NCI-H524 treated with DMSO at 0.1 percent for 48 hours (cell line): Measurements from ENCODE around the gene LSM14B.
A peak's percentile ranks its signal among the peaks of the same experiment; 100 is the strongest.
"Not testable (repeated sequence)": the region's sequence is repeated elsewhere in the genome, so short reads cannot be mapped to it uniquely, and the experiment has no call there.

ENCODE experiments used
- DNase-seq: peaks from one replicate; lab custom pipeline; 2025; lab: John Stamatoyannopoulos, UW

The LSM14B gene

GRCh38 chr20:62112368-62112767 lies 9.9 kb upstream of the LSM14B start:
- DNase-seq, result no peak

- no peak for DNase-seq
These were observed 7.4 kb upstream of the LSM14B start for GRCh38 chr20:62114894-62115293.

GRCh38 chr20:62115800-62116407 lies 6.4 kb upstream of the LSM14B start:
- not testable (repeated sequence) for DNase-seq

- DNase-seq, result peak; percentile 55
These were observed 5.5 kb upstream of the LSM14B start for GRCh38 chr20:62116558-62117361.

- DNase-seq, result peak; percentile 78
These were observed 5.0 kb upstream of the LSM14B start for GRCh38 chr20:62117362-62117646.

GRCh38 chr20:62117658-62118057 lies 4.6 kb upstream of the LSM14B start:
- no peak for DNase-seq

- DNase-seq, result no peak
These were observed 3.9 kb upstream of the LSM14B start for GRCh38 chr20:62118113-62119043.

GRCh38 chr20:62119115-62119514 lies 3.2 kb upstream of the LSM14B start:
- DNase-seq, result no peak

- no peak for DNase-seq
These were observed 2.5 kb upstream of the LSM14B start for GRCh38 chr20:62119591-62120364.

GRCh38 chr20:62120365-62120762 lies 1.9 kb upstream of the LSM14B start:
- DNase-seq, result no peak

- DNase-seq, result no peak
These were observed 1.1 kb upstream of the LSM14B start for GRCh38 chr20:62120990-62121775.

GRCh38 chr20:62122654-62123449 lies 577 bp downstream of the LSM14B start:
- DNase-seq, result peak; percentile 3

- DNase-seq, result no peak
These were observed 1.3 kb downstream of the LSM14B start for GRCh38 chr20:62123450-62124118.

- no peak for DNase-seq
These were observed 3.9 kb downstream of the LSM14B start for GRCh38 chr20:62126141-62126540.

- no peak for DNase-seq
These were observed 5.5 kb downstream of the LSM14B start for GRCh38 chr20:62127799-62128198.

- DNase-seq, result no peak
These were observed 6.2 kb downstream of the LSM14B start for GRCh38 chr20:62128502-62128901.

GRCh38 chr20:62129731-62130531 lies 7.7 kb downstream of the LSM14B start:
- DNase-seq, result no peak

- DNase-seq, result no peak
These were observed 9.5 kb downstream of the LSM14B start for GRCh38 chr20:62131560-62132320.
